COR-L47 (cell line): ENCODE data around the gene ACTG2.

ENCODE experiments used
- DNase-seq: peaks from one replicate; lab custom pipeline; 2025; lab: John Stamatoyannopoulos, UW

The ACTG2 gene

DNA sequence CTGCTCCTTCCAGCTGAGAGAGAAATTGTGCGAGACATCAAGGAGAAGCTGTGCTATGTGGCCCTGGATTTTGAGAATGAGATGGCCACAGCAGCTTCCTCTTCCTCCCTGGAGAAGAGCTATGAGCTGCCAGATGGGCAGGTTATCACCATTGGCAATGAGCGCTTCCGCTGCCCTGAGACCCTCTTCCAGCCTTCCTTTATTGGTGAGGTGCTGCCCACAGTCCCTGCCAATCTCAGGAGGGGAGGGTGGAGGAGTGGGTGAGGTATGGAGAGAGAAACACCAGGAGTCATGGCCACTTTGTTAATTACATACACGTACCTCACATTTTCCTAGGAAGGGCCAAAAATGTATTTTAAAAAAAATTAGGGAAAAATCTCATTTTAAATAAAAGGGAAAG, 21.9 kb downstream of the ACTG2 start:
- DNase-seq: no peak

DNA sequence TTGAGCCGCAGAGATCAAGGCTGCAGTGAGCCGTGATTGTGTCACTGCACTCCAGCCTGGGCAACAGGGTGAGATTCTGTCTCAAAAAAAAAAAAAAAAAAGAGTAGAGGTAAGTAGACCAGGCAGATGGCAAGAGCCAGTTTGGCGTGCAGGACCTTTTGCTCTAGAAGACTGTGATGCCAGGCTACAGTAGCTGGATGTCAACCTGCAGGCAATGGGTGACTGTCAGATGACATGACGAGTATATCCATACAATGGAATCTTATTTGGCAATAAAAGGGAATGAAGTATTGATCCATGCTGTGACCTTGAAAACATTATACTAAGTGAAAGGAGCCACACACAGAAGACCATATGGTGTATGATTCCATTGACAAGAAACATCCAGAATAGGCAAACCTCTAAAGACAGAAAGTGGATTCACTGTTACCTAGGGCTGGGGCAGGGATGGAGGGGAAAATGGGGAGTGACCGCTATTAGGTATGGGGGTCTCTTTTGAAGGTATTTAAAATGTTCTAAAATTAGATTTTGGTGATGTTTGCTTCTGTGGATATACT, 22.7 kb downstream of the ACTG2 start:
- DNase-seq: no peak

DNA sequence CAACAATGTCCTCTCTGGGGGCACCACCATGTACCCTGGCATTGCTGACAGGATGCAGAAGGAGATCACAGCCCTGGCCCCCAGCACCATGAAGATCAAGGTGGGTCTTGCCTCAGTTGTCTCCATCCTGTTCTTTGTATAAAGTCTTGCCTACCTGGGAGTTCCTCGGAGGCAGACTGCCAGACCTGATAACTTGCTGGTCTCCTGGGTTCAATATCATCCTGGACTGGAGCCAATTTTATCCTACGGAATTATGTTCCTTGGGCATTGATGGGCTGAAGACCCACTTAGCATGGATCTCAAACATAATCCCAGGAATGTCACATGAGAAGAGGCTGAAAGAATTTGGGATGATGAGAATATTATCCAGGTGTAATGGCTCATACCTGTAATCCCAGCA, 23.9 kb downstream of the ACTG2 start:
- no peak for DNase-seq

DNA sequence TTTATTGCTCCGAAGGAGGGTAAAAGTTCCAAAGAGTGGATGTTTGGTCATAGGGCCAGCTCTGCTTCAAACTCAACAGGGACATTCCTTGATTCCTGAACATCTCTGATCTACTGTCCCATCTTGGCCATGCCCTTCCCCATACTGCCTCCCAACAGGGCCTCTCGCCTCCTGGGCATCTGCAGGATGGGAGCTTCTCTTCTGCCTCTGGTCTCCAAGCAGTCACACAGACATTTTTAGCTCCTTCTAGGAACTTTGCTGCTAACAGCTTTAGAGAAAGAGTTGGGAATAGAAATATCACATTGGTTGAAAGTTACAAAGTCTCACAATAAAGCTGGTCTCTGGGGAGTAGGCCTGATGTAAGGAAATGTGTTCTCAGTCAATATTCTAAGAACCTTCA, 24.5 kb downstream of the ACTG2 start:
- DNase-seq: no peak

DNA sequence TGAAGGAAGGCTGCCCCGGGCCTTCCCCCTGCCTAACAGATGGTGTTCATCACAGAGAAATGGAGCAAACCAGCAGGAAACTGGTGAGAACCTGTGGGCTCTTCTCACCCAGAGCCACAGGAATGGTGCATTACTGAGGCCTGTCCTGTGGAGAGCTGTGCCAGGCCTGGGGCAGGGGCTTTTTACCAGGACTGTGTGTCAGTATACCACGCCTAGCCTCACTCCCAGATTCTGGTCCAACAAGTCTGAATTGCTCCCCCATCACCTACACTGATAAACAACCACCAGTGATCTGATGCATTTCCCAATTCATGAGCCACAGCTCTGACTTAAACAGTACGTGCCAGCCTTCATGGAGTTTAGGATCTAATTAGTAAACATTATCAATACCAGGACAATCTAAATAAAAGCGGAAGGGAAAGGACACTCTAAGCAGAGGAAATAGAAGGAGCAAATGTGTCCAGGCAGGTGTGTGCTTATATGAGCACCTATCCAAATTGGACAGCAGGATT, 24.9 kb downstream of the ACTG2 start:
- no peak for DNase-seq

DNA sequence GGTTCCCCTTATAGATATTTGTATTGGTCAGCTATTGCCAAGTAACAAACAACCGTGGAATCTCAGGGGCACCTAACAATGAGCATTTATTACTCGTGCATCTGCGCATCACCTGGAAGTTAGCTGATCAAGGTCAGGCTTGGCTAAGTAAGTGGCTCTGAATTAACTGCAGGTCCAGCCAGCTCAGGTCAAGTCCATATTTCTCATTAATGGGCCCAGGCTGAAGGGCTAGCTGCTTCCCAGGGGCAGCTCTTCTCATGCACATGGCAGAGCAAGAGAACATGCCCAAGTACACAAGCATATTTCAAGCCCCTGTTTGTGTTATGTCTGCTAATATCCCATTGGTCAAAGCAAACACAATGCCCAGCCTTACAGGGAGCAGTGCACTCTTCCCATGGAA, 26.0 kb downstream of the ACTG2 start:
- DNase-seq: no peak

DNA sequence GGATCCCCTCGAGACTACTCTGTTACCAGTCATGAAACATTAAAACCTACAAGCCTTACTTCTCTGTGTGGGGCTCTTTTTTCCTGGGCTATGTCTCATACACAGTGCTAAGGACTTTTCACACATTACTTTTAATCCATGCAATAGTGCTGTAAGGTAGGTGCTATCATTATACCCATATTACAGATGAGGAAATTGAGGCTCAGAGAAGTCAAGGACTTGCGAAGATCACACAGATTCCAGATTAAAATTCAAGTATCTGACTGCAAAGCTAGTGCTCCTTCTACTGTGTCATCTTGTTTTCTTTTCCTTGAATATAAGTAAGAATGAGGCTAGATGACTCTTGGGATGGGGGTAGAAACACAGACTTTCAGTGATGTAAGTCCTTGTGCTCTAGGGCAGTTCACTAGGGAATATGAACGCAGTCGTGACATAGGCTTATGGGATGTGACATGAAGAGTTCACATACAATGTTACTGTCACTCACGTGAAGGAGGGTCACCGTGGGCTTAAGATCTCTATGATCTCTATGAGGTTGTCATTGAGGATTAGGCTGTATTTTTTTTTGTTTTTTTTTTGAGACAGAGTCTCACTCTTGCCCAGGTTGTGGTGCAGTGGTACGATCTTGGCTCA, 26.9 kb downstream of the ACTG2 start:
- DNase-seq: no peak

DNA sequence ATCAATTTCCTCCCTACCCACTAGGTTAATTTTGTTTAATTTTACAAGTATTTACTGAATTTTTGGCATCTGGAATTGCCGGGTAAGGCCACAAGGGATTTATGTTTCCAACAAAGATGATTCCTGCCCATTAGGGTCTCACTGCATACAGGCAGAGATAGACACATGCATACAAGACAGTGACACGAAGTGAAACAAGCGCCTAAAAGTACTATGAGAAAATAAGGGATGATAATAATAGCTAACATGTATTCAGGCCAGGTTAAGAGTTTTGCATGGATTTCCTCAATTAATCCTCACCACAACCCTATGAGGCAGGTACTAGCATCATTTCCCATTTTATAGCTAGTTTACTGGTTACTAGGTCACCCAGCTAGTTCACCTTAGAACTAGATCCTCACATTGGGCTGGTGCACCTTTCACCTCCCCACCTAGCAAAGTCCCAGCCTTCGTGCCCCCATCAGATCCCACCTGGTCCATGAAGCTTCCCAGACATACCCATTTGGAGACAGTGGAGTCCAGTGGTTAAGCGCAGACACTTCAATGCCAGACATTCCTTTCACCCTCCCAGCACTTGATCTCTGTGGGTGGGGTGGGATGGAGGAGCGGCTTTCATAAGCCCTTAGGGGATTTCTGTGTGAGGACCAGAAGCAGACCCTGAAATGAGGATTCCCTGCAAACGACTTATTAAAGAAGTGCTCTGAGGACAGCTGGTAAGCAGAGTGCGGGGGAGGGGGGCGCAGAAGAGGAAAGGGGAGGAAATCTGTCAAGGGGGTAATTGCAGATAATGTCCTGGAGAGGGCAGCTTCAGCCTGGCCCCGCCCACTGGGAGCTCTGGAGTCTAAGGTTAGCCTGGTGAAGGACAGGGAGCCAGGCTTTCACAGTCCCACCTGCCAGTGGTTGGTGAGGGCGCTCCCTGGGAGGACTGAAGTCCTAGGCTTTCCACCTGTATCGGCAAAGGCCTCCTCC, 28.1 kb downstream of the ACTG2 start:
- peak; percentile 1 for DNase-seq

DNA sequence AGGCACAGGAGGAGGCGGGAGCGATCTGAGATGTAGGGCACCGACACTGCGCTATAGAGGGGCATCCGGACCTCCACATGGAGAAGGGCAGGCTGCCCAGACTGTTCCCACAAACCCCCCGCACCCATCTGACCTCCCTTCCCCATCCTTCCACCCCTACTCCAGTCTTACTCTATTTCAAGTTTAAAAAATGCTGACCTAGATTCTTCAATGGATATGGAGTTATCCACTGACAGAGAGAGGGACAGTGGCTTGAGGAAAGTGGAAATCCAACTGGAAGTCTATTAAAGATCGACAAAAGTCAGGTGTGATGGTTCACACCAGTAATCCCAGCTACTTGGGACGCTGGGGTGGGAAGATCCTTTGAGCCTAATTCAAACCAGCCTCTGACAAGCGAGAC, 28.8 kb downstream of the ACTG2 start:
- no peak for DNase-seq

DNA sequence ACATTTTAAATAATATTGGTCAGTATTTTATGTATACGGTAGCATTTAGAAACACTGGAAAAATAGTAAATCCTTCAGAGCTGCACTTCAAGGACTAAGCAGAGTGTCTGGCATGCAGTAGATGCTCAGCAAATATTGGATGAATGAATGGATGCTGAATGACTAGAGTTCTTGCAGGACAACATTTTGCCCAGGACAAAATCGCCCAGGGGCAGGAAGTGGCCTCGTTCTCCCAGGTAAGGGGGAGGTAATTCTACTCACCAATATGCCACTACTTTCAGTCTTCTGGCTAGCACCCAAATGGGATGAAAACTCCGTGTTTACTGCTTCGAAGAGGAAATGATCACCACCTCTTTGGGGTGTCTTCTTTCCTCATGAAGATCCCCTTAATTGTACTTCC, 29.9 kb downstream of the ACTG2 start:
- DNase-seq: no peak

DNA sequence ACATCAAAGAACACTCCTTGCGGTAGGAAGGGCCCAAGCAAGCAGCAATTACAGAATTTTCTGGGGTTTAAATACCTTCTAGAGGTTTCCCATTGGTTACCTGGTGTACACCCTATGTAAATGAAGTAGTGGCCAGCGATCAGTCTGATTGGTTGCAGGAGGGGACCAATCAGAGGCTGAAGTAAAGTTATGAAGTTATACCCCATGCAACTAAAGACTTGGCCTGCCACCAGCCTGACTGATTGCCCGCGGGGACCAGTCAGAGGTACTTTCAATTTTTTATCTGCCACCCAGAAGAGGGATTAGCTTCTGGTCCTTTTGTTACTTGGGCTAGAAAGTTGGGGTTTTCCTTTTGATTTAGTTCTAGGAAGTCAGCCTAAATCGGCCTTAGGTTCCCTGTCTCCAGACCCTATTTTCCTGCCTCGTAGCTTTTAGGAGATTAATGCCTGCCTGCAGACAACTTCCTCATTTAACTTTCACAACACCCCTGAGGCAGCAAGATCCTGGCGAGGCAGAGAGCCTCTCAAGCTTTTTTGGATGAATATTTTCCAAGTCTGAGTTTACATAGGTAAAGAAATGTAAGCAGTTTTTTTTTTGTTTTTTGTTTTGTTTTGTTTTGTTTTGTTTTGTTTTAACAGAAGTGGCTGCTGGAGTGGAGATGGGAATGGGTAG, 32.4 kb downstream of the ACTG2 start:
- DNase-seq: no peak

DNA sequence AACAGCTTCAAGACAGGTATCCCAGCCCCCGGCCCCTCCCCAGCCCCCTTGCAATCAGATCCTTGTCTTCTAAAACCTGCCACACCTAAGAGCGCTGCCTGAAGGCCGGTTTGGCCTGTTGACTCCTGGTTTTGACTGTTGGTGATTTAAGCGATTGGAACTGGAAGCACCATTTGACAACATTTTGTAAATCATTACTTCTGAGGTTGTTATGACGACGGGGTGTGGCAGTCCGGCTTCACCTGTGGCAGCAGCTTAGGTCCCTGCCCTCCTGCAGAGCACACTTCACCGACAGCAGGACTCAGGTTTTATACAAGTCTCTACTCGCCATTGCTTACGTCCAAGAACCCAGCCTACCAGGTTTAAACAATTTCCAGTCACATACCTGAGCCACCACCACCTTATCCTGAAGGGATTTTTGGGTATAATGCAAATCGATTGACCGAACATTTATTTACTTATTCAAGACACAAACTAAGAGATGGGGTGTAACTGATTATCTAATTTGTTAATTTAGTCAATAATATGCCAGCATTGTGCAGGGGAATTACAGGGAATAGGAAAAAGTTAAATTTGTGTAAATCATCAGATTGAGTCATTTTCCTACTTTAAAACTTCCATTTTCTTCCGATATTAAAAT, 33.2 kb downstream of the ACTG2 start:
- peak; percentile 7 for DNase-seq

DNA sequence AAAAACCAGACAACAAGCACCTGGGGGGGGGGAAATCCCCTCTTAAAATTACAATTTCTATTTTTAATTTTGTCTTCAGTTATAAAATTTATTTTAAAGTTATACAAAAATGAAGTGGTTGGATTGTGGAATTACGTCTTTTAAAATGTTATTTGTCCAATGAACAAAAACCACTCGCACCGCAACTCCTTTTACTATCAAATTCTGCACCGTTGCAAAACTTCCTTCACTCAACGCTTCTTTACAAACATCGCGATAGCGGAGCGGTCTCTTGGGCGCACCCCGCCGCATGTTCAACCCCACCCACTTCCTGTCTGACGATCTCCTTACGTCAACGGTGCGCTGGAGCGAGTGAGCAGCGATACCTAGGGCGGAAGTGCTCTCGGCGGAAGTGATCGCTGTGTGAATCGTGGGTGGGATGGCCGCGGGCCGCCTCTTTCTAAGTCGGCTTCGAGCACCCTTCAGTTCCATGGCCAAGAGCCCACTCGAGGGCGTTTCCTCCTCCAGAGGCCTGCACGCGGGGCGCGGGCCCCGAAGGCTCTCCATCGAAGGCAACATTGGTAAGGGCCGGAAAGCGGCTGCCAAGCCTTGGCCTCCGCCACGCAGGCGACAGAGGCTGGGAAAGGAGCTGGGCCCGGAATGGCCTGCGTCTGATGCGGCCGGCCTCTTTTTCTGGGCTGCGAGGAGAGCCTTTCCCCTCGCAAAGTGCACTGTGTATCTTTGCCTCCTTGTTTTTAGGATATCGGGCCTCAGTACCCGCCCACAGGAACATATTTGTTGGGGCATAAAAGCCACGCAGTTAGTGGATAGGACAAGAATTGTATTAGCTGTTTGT, 33.9 kb downstream of the ACTG2 start, which contains the start of gene DGUOK:
TSS of gene DGUOK (plus strand) at position 388 of the 835 bp plus-strand sequence. CDS start at position 419, 31 bp downstream.
- DNase-seq: peak; percentile 98

DNA sequence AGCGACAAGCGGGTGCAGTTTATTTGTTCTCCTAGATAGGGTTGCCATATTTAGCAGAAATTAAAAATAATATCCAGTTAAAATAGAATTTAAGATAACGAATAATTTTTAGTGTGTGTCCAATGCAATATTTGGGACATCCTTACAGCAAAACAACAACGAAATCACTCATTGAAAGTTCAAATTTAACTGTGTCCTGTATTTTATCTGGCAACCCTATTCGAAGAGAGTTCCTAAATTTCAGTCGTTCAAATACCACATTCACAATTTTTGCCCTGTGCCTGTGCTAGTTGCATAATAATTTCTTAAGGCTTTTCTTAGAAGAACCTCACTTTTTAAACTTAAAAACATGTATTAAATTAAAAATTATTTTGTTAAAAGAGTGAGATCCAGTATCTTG, 34.5 kb downstream of the ACTG2 start:
- DNase-seq: no peak

DNA sequence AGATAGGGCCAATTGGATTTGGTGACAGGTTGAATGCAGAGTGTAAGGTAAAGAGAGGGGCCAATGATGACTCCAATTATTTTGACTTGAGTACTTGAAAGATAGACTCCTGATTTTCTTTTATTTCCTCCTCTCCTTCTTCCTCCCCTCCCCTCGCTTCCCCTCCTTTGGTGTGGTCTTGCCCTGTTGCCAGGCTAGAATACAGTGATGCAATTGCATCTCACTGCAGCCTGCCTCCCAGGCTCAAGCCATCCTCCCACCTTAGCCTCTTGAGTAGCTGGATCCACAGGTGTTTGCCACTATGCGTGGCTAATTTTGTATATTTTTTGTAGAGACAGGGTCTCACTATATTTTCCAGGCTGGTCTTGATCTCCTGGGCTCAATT, 36.1 kb downstream of the ACTG2 start:
- DNase-seq: no peak

DNA sequence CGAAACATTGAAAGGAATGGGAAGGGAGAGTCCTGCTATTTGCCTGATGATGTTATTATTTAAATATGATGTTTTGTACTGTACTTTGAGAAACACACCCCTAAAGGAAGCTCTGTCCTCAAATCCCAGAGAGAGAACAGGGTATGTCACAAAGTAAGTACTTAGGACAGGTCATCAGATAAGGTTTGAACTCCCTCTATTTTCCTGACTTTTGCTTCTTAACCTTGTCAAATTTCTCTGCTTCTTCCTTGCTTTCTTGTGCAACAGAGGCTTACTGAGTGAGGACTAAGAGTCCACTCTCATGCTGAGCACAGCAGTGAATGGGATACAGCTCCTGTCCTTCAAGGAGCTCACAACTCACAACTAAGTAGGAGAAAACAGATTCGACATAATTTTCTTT, 37.6 kb downstream of the ACTG2 start:
- no peak for DNase-seq

DNA sequence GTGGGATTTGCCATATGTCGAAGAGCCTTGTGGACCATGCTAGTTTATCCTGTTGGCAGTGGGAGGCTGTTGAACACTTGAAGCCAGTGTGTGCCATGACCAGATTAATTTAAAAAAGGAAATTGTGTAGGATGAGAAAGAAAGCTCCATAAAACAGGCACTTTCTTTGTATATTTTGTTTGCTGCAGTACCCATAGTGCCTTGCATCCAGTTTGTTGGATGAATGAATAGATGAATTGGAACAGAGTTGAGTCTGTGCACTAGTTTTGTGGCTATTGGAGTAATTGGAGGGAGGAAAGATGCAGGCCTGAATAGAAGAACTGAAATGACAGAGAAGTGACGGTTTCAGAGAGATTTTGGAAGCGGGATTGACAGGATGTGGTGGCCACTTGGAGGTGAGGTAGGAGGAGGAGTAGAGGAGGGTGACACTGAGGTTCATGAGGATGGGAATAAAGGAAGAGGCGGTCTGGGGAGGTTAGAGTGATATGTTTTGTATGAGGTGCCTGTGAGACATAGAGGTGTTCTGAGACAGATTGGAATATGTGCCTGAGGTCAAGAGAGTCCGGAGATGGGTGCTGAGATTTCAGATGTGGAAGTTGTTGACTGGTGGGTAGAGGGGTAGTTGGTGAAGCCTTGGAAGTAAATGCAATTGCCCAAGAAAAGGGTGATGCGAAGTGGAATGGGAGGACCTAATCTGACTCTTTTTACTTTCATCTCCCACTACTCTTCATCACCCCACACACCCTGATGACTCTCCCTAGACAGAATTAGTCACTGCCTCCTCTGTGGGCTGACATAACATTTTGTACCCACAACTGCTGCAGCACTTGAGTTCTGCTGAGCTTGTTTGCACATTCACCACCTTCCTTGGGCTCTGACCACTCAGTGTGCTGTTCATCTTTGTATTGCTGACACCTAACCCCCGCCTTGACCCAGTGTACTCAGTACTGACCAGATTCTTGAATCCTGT, 39.0 kb downstream of the ACTG2 start:
- DNase-seq: no peak

DNA sequence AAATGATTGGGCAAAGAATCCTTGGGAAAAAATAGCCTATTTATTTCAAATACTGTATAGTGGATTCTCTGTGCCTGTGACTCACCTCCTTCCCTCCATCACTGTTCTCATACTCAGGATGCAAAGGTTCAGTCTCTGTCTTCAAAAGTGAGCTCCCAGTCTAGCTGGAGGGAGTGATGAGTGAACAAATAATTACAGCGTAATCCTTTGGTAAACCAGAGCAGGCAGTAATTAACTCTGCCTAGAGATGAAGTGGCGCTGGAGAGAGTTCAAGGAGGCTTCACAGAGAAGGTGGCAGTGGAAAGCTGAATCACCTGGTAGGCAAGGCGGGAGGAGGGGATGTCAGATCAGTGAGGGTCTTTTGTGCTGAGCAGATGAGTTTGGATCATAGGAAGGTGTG, 40.4 kb downstream of the ACTG2 start:
- DNase-seq: peak; percentile 60

DNA sequence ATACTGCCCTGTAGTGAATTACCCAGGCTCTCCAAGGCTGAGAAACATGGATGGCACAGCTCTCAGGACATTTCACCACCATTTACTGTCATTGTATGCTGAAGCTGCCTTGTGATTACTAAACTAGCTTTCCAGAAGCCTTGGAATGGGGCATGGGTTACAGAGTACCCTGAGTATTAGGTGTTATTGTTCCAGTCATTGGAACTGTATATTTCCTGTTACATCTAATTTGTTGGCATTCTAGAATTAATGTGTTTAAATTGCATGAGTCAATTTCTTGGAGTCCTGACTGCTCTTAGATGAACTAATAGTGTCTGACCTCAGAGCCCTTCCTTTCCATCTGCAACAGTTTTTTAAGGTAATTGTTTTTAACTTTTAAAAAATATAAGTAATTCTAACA, 42.8 kb downstream of the ACTG2 start:
- DNase-seq: no peak
